ENCODE measurements around the gene RAB1A. TPM values are rescaled to one million over a fixed set of nuclear protein-coding genes. Genes with fewer than 3 reads are reported as not detected.

The RAB1A gene
- total and polyA plus RNA-seq, 2 of the 13 experiments (the other 11 are each of a cell fraction or from before 2014, with no cell fraction given) = 206 to 226 TPM

GRCh38 chr2:65130664-65131175, 814 bp upstream of the RAB1A start (continued):
- no peak for TF ChIP-seq ZC3H13 (CRISPR knock-in tag; IDR thresholded peaks at IDR 0.05)
- TF ChIP-seq REXO4 (CRISPR knock-in tag; IDR thresholded peaks at IDR 0.05; ENCODE audit: borderline replicate concordance) = no peak
- TF ChIP-seq TOPORS (CRISPR knock-in tag; IDR thresholded peaks at IDR 0.05) = peak; percentile 86; the same call in 1 of the 2 replicates
- peak; percentile 22; the same call in 1 of the 2 replicates for TF ChIP-seq FOXO1 (CRISPR knock-in tag; IDR thresholded peaks at IDR 0.05)
- no peak for TF ChIP-seq XBP1 (CRISPR knock-in tag; IDR thresholded peaks at IDR 0.05)
- no peak for TF ChIP-seq KMT2B (CRISPR knock-in tag; IDR thresholded peaks at IDR 0.05)
- no peak for TF ChIP-seq ZNF367 (CRISPR knock-in tag; IDR thresholded peaks at IDR 0.05; ENCODE audit: borderline replicate concordance)
- no peak for TF ChIP-seq SP2 (CRISPR knock-in tag; IDR thresholded peaks at IDR 0.05)
- TF ChIP-seq ZSCAN21 (CRISPR knock-in tag; IDR thresholded peaks at IDR 0.05; ENCODE audit: borderline replicate concordance) = no peak; the same call in 1 of the 2 replicates
- no peak for TF ChIP-seq CSRNP1 (CRISPR knock-in tag; IDR thresholded peaks at IDR 0.05)
- TF ChIP-seq TMF1 (CRISPR knock-in tag; IDR thresholded peaks at IDR 0.05; ENCODE audit: low read depth) = no peak
- no peak for TF ChIP-seq ZNF724P (CRISPR knock-in tag; IDR thresholded peaks at IDR 0.05; ENCODE audit: borderline replicate concordance)
- TF ChIP-seq KIAA2018 (CRISPR knock-in tag; IDR thresholded peaks at IDR 0.05; ENCODE audit: borderline replicate concordance) = no peak
- no peak for TF ChIP-seq MXD3 (CRISPR knock-in tag; IDR thresholded peaks at IDR 0.05)
- 0 out of 2 replicates have a peak, but pooled peaks have one; percentile 33 for TF ChIP-seq KDM4B (CRISPR knock-in tag; IDR thresholded peaks at IDR 0.05)
- TF ChIP-seq ZNF264 (CRISPR knock-in tag; IDR thresholded peaks at IDR 0.05) = peak; percentile 23; the same call in 1 of the 2 replicates
- peak; percentile 92 for TF ChIP-seq HBP1 (CRISPR knock-in tag; IDR thresholded peaks at IDR 0.05; ENCODE audit: low read depth)
